HL-60 (cell line): Measurements from ENCODE around the gene CDKN2B-AS1.

Source experiments
- DNase-seq, 2 experiments: peaks; one replicate each; pipeline ENCODE4 v3.0.0-alpha.2; 2010 to 2020; ENCODE audit warnings: low read depth in 1 of 2, low spot score in 1 of 2
- H3K27ac ChIP-seq: fragments of 250-450 bp; sonication (Bioruptor Pico); replicated peaks from 2 replicates; pipeline ENCODE4 v1.5.1; 2020; ENCODE audit warnings: mild to moderate bottlenecking, moderate library complexity
- H3K27me3 ChIP-seq: fragments of 250-450 bp; sonication (Bioruptor Pico); 2 replicates; pipeline ENCODE4 v1.5.1; 2021; ENCODE audit warnings: mild to moderate bottlenecking, moderate library complexity; ENCODE audit not compliant: insufficient read depth, poor library complexity, severe bottlenecking
- H3K4me3 ChIP-seq: replicated peaks from 2 replicates; pipeline ENCODE4 v1.5.1; 2011; ENCODE audit warnings: mild to moderate bottlenecking, control low read depth, low read length; ENCODE audit not compliant: insufficient read depth
- CTCF ChIP-seq: IDR thresholded peaks from one replicate; pipeline ENCODE4 v1.5.1; 2011; ENCODE audit warnings: low read length, control low read depth, inconsistent platforms; ENCODE audit not compliant: insufficient read depth
- GABPA ChIP-seq: IDR thresholded peaks from 2 replicates; pipeline ENCODE4 v1.6.1; 2012; ENCODE audit warnings: low read depth
- POLR2AphosphoS5 ChIP-seq: IDR thresholded peaks from 2 replicates; pipeline ENCODE4 v1.6.1; 2012; ENCODE audit warnings: low read depth
- REST ChIP-seq: IDR thresholded peaks from 2 replicates; pipeline ENCODE4 v1.6.1; 2012; ENCODE audit warnings: low read depth; ENCODE audit not compliant: insufficient replicate concordance
- SPI1 ChIP-seq: IDR thresholded peaks from 2 replicates; pipeline ENCODE4 v1.6.1; 2012; ENCODE audit warnings: low read depth, mild to moderate bottlenecking, borderline replicate concordance

Gene CDKN2B-AS1

GRCh38 chr9:21976334-21976875 lies 18.2 kb upstream of the CDKN2B-AS1 start:
- no peak overlapping the region for H3K4me3 ChIP-seq
- no peaks in the 10 kb centered on the region for H3K27me3 ChIP-seq
- no peak for DNase-seq
- TF ChIP-seq CTCF = no peak
- no peak for TF ChIP-seq GABPA
- TF ChIP-seq SPI1 = no peak
- TF ChIP-seq POLR2AphosphoS5 = no peak
- TF ChIP-seq REST = no peak
- peak overlapping the region; percentile 89 for H3K27ac ChIP-seq

GRCh38 chr9:21982391-21982790 lies 12.2 kb upstream of the CDKN2B-AS1 start:
- TF ChIP-seq POLR2AphosphoS5 (no peak), CTCF (no peak)
- Histone ChIP-seq H3K27ac (peak overlapping the region; percentile 90), H3K27me3 (no peaks in the 10 kb centered on the region), H3K4me3 (no peak overlapping the region)
- no peak for DNase-seq

- Histone ChIP-seq H3K27me3 (no peaks in the 10 kb centered on the region), H3K27ac (peak overlapping the region; percentile 90), H3K4me3 (no peak overlapping the region)
- TF ChIP-seq CTCF = no peak
- TF ChIP-seq SPI1 = no peak
- no peak for TF ChIP-seq POLR2AphosphoS5
- TF ChIP-seq GABPA = no peak
- no peak for TF ChIP-seq REST
- no peak for DNase-seq
Measured at GRCh38 chr9:21982861-21983560, 11.6 kb upstream of the CDKN2B-AS1 start.

GRCh38 chr9:21983561-21983935 lies 11.0 kb upstream of the CDKN2B-AS1 start:
- Histone ChIP-seq H3K27ac (peak overlapping the region; percentile 90), H3K27me3 (no peaks in the 10 kb centered on the region), H3K4me3 (no peak overlapping the region)
- TF ChIP-seq SPI1 (peak; percentile 56), POLR2AphosphoS5 (no peak)
- no peak for DNase-seq
